GM10248 (cell line): ENCODE measurements around the gene TMEM135.
"Not testable (repeated sequence)": the region's sequence is repeated elsewhere in the genome, so short reads cannot be mapped to it uniquely, and the experiment has no call there.

Experiments
- CTCF ChIA-PET: fragments of 300-600 bp; sonication (Branson Sonifier 250); formaldehyde crosslinking; extraction: SDS; loops from one replicate; lab custom pipeline; 2021; ENCODE audit warnings: antibody characterized with exemption; lab: Yijun Ruan, JAX
- POLR2A ChIA-PET: fragments of 350-650 bp; sonication (Branson Sonifier 250); formaldehyde crosslinking; extraction: SDS; loops from one replicate; lab custom pipeline; 2020; ENCODE audit warnings: antibody characterized with exemption; lab: Yijun Ruan, JAX
- DNase-seq: peaks from one replicate; pipeline ENCODE4 v3.0.0; 2012; ENCODE audit errors: extremely low spot score
- TF ChIP-seq, protein P1 (sequence below): IDR thresholded peaks from 2 replicates; pipeline ENCODE4 v1.5.1; 2012; ENCODE audit warnings: mild to moderate bottlenecking, low read depth; ENCODE audit errors: extremely low read depth, missing control alignments, control extremely low read depth

The TMEM135 gene

DNA sequence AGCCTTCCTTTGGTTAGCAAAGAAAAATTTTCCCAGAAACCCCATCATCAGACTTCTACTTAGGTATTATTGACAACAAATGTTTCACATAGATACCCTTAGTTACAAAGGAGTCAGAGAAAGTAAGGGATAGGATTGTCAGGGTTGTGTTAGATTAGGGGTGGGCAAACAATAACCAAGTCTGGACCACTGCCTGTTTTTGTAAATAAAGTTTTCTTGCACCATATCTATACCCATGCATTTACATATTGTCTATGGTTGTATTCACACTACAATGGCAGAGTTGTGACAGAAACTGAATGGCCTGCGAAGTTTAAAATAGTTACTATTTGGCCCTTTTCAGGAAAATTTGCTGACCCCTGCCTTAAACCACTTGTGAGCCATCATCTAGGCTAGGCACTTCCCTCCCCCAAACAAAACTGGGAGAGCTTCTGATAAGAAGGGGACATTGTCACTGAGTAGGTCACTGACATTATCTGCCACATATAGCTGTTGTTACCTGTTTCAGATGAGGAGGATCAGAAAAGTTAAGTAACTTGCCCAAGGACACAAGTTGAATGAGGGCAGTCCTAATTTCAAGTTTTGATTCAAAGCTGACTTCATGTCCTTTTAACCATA lies 40.7 kb upstream of the TMEM135 start:
- TF ChIP-seq, protein P1, sequence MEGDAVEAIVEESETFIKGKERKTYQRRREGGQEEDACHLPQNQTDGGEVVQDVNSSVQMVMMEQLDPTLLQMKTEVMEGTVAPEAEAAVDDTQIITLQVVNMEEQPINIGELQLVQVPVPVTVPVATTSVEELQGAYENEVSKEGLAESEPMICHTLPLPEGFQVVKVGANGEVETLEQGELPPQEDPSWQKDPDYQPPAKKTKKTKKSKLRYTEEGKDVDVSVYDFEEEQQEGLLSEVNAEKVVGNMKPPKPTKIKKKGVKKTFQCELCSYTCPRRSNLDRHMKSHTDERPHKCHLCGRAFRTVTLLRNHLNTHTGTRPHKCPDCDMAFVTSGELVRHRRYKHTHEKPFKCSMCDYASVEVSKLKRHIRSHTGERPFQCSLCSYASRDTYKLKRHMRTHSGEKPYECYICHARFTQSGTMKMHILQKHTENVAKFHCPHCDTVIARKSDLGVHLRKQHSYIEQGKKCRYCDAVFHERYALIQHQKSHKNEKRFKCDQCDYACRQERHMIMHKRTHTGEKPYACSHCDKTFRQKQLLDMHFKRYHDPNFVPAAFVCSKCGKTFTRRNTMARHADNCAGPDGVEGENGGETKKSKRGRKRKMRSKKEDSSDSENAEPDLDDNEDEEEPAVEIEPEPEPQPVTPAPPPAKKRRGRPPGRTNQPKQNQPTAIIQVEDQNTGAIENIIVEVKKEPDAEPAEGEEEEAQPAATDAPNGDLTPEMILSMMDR: no peak
- ChIA-PET CTCF (interaction anchor here (1.4 to 1.6 kb wide), 3 partner anchors 20 to 293 kb away, joined by 3 to 4 read pairs (median 4); no protein-coding TSS in a partner anchor), POLR2A (no interaction called here)
- no peak for DNase-seq

DNA sequence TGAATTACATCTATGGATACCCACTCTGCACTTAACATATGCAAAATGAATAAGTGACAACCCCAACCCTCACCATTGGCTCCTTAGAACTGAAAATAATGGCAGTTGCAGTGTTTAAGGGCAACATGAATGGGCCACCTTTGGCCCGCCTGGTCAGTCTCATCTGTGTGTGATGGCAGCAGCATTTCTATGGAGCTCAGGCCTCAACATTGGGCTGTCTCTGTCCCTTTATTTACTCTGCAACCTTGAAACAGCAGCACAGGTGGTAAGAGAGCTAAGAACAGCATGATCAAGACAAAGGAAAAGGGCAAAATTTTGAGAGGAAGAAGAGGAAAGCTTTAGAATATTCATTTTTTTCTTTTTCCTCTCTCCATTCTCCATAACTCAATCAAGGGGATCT lies 38.3 kb upstream of the TMEM135 start:
- DNase-seq: no peak
- POLR2A ChIA-PET: no interaction called here
- CTCF ChIA-PET: interaction anchor here (1.0 to 1.4 kb wide), 3 partner anchors 14 to 18 kb away, joined by 3 to 5 read pairs (median 3); no protein-coding TSS in a partner anchor
- TF ChIP-seq, protein P1: no peak

DNA sequence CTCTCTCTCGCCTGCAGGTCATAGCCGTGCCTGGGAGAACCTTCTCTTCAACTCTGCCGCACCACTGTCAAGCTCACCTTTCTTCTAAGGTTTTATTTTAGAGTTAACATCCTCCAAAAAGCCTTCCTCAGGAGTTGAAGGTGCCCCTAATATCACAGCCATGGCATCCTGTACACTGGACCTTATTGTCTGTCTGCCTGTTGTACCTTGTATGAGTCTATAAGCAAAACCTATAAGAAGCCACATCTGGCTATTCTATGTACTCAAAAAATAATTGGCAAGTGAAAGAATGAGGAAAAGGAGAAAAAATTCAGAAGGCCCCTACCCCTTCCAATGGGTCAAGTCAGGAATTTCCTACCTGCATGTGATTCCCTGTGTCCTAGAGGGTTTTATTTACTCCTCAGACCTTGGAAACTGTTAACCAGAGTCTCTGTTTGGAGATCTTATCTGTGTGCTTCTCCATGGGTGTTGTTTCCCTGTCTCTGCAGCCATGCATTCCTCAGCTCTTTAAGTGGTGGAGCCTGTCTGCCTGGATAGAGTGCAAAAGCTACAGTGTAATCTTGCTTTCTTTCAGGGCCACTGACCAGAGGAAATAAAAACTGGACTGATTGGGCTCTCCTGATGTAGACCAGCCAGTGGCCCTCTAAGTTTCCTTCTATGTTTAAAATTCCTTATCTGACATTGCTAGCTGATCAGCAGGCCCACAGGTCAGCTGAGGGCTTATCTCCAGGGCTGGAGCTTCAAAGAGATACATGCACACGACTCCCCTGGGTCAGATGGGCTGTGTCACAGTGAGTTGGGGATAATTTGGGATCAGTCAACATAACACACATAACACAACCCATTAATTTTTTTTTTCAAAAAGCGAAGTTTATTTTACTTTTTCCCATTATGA lies 37.6 kb upstream of the TMEM135 start:
- POLR2A ChIA-PET: no interaction called here
- no peak for DNase-seq
- CTCF ChIA-PET: interaction anchor here (1.1 to 1.5 kb wide), 3 partner anchors 13 to 292 kb away, joined by 3 to 5 read pairs (median 3); no protein-coding TSS in a partner anchor
- TF ChIP-seq, protein P1: no peak

DNA sequence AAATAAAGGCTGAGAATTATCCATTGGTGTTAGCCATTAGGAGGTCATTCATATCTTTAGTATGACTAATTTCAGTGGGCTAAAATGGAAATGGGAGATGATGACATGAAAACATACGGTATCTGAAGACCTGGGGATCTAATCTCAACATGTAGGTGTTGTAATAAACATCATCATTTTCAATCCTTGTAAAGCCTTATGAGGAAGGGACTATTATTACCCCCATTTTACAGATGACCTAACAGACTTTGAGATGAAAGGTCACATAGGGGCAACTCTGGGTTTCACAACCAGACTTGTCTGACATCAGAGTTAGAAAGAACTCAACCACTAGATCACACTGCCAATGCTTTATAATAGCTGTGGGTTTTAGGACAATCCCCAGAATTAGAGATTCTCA lies 34.8 kb upstream of the TMEM135 start:
- CTCF ChIA-PET: interaction anchor here (1.1 to 1.3 kb wide), 2 partner anchors 8 to 18 kb away, joined by 4 to 5 read pairs; no protein-coding TSS in a partner anchor
- POLR2A ChIA-PET: interaction anchor here (0.6 kb wide), 1 partner anchor 37 kb away, joined by 3 read pairs; no protein-coding TSS in a partner anchor
- no peak for DNase-seq
- TF ChIP-seq, protein P1: no peak

DNA sequence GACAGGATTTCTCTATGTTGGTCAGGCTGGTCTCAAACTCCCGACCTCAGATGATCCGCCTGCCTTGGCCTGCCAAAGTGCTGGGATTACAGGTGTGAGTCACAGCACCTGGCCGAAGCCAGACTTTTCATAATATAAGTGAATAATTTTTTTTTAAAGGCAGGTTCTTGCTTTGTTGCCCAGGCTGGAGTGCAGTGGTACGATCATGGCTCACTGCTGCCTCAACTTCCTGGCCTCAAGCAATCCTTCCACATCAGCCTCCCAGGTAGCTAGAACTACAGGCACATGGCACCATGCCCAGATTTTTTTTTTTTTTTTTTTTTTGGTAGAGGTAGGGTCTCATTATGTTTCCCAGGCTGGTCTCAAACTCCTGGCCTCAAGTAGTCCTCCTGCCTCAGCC lies 33.5 kb upstream of the TMEM135 start:
- DNase-seq, POLR2A ChIA-PET: not testable (repeated sequence)
- CTCF ChIA-PET: interaction anchor here (0.6 to 1.6 kb wide), 3 partner anchors 9 to 286 kb away, joined by 3 to 5 read pairs (median 3); no protein-coding TSS in a partner anchor

DNA sequence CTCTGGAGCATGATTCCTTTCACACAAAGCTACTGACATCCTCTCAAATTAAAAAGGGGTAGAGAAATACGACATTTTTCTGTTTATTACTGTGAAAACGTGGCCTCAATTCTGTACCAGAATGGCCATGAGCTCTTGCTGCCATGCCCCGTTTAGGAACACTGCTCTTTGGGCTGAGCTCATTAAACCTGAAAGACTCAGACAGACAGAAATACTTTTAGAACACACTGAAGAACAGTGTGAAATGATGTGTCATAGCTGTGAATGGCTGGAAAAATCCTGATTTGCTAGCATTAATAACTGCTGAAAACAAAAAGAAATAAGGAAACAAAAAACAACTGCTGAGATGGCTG lies 32.2 kb upstream of the TMEM135 start:
- CTCF ChIA-PET: interaction anchor here (1.2 kb wide), 1 partner anchor 10 kb away, joined by 3 read pairs; no protein-coding TSS in a partner anchor
- no peak for DNase-seq
- POLR2A ChIA-PET: no interaction called here
- TF ChIP-seq, protein P1: no peak
